Measurements from ENCODE around the gene ASCC1. TPM values are rescaled to one million over a fixed set of nuclear protein-coding genes. Genes with fewer than 3 reads are reported as not detected.
A peak's percentile ranks its signal among the peaks of the same experiment; 100 is the strongest.

ASCC1 gene
- total and polyA plus RNA-seq, 2 of the 13 experiments (the other 11 are each of a cell fraction or from before 2014, with no cell fraction given): 21.6 to 30.1 TPM

DNA sequence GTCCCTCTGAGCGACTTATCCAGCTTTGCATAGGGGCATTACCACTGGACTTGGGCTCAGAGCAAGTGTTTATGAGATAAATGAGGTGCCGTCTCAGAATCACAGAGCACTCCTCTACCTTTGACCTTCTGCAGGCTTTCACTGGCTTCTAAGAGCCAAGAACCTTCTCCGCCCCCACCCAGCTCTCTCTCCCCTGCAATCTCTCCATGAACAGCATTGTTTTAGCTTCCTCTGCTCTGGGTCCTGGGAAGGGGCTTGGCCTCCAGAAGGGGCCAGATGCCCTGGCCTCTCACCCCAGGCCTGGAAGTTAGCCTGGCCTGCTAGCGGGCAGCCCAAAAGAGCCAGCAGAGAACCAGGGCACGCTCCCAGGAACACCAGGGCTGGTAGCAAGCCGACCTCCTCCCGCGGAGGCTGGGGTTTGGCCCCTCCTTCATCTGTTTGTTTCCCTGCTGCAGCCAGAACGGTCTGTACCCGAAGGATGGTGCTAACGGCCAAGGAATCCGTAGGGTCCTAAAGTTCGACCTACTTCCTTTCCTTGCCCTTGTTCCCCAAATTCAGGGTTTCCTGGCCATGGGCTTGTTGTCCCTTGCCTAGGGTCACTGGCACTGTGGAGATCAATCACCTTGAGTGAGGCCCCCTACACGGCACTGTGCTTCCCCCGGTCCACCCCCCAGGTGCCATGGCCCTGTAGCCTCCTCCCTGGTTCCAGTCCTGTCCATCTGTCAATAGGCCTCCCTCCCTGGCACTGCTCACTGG, 38.9 kb upstream of the ASCC1 start (continued):
- TF ChIP-seq ZSCAN12 (CRISPR knock-in tag; IDR thresholded peaks at IDR 0.05) (no peak), POGZ (CRISPR knock-in tag; IDR thresholded peaks at IDR 0.05) (0 out of 2 replicates have a peak, but pooled peaks have one; percentile 54), ZNF501 (CRISPR knock-in tag; IDR thresholded peaks at IDR 0.05) (peak; percentile 56; the same call in 1 of the 2 replicates), FOXA3 (CRISPR knock-in tag; IDR thresholded peaks at IDR 0.05) (no peak), RFXAP (CRISPR knock-in tag; IDR thresholded peaks at IDR 0.05; ENCODE audit: borderline replicate concordance) (no peak; the same call in 1 of the 2 replicates), ZMAT3 (CRISPR knock-in tag; conservative IDR thresholded peaks at IDR 0.05) (0 out of 2 replicates have a peak, but pooled peaks have one; percentile 45), PAX8 (CRISPR knock-in tag; IDR thresholded peaks at IDR 0.05; ENCODE audit: borderline replicate concordance) (no peak), ARNT2 (CRISPR knock-in tag; IDR thresholded peaks at IDR 0.05; ENCODE audit: low read depth) (no peak), RORA (CRISPR knock-in tag; IDR thresholded peaks at IDR 0.05) (no peak), ZNF224 (CRISPR knock-in tag; IDR thresholded peaks at IDR 0.05) (no peak)
- TF ChIP-seq, protein P1, sequence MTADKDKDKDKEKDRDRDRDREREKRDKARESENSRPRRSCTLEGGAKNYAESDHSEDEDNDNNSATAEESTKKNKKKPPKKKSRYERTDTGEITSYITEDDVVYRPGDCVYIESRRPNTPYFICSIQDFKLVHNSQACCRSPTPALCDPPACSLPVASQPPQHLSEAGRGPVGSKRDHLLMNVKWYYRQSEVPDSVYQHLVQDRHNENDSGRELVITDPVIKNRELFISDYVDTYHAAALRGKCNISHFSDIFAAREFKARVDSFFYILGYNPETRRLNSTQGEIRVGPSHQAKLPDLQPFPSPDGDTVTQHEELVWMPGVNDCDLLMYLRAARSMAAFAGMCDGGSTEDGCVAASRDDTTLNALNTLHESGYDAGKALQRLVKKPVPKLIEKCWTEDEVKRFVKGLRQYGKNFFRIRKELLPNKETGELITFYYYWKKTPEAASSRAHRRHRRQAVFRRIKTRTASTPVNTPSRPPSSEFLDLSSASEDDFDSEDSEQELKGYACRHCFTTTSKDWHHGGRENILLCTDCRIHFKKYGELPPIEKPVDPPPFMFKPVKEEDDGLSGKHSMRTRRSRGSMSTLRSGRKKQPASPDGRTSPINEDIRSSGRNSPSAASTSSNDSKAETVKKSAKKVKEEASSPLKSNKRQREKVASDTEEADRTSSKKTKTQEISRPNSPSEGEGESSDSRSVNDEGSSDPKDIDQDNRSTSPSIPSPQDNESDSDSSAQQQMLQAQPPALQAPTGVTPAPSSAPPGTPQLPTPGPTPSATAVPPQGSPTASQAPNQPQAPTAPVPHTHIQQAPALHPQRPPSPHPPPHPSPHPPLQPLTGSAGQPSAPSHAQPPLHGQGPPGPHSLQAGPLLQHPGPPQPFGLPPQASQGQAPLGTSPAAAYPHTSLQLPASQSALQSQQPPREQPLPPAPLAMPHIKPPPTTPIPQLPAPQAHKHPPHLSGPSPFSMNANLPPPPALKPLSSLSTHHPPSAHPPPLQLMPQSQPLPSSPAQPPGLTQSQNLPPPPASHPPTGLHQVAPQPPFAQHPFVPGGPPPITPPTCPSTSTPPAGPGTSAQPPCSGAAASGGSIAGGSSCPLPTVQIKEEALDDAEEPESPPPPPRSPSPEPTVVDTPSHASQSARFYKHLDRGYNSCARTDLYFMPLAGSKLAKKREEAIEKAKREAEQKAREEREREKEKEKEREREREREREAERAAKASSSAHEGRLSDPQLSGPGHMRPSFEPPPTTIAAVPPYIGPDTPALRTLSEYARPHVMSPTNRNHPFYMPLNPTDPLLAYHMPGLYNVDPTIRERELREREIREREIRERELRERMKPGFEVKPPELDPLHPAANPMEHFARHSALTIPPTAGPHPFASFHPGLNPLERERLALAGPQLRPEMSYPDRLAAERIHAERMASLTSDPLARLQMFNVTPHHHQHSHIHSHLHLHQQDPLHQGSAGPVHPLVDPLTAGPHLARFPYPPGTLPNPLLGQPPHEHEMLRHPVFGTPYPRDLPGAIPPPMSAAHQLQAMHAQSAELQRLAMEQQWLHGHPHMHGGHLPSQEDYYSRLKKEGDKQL (CRISPR knock-in tag; IDR thresholded peaks at IDR 0.05; ENCODE audit: low read depth): no peak
- TF ChIP-seq, protein P2, sequence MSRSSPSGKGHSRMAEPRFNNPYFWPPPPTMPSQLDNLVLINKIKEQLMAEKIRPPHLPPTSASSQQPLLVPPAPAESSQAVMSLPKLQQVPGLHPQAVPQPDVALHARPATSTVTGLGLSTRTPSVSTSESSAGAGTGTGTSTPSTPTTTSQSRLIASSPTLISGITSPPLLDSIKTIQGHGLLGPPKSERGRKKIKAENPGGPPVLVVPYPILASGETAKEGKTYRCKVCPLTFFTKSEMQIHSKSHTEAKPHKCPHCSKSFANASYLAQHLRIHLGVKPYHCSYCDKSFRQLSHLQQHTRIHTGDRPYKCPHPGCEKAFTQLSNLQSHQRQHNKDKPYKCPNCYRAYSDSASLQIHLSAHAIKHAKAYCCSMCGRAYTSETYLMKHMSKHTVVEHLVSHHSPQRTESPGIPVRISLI (CRISPR knock-in tag; IDR thresholded peaks at IDR 0.05; ENCODE audit: borderline replicate concordance): no peak
- TF ChIP-seq, protein P3, sequence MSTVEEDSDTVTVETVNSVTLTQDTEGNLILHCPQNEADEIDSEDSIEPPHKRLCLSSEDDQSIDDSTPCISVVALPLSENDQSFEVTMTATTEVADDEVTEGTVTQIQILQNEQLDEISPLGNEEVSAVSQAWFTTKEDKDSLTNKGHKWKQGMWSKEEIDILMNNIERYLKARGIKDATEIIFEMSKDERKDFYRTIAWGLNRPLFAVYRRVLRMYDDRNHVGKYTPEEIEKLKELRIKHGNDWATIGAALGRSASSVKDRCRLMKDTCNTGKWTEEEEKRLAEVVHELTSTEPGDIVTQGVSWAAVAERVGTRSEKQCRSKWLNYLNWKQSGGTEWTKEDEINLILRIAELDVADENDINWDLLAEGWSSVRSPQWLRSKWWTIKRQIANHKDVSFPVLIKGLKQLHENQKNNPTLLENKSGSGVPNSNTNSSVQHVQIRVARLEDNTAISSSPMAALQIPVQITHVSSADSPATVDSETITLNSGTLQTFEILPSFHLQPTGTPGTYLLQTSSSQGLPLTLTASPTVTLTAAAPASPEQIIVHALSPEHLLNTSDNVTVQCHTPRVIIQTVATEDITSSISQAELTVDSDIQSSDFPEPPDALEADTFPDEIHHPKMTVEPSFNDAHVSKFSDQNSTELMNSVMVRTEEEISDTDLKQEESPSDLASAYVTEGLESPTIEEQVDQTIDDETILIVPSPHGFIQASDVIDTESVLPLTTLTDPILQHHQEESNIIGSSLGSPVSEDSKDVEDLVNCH (CRISPR knock-in tag; IDR thresholded peaks at IDR 0.05): no peak

Data from HepG2 (cell line).